ENCODE measurements around the gene LY6G6F. TPM values are rescaled to one million over a fixed set of nuclear protein-coding genes. Genes with fewer than 3 reads are reported as not detected.

LY6G6F gene
- total and polyA plus RNA-seq, 10 of the 15 experiments (the other 5 are each of a cell fraction or from before 2014, with no cell fraction given), result not detected

- no peak for TF ChIP-seq NFIC (IDR thresholded peaks at IDR 0.05; ENCODE audit: low read depth, low read length)
- no peak for TF ChIP-seq ASH2L (IDR thresholded peaks at IDR 0.05; ENCODE audit: borderline replicate concordance, low read depth)
Observed at GRCh38 chr6:31664790-31665500, 41.7 kb upstream of the LY6G6F start, which contains the start of gene GPANK1 (continued).

GRCh38 chr6:31665501-31666336 lies 40.9 kb upstream of the LY6G6F start, which contains the start of gene CSNK2B:
TSS of gene CSNK2B (plus strand) at chr6:31666080. CDS start at chr6:31666832, 752 bp downstream.
- 0% methylated on average over 61 of the region's 63 CpGs for WGBS (ENCODE audit: insufficient coverage, insufficient replicate concordance, low lambda C conversion rate, missing lambda C conversion rate)
- SMC1A ChIA-PET (ENCODE audit: uncharacterized antibody, unreplicated experiment), result interaction anchor here (0.7 to 2.6 kb wide), 4 partner anchors 11 to 72 kb away, joined by 3 to 31 read pairs (median 3); partner anchors contain the start of genes APOM and BAG6
- in situ Hi-C loops (cut with MboI), result no loop called here
- Histone ChIP-seq H4K20me1 (ENCODE audit: control insufficient read depth, insufficient read depth) (no peaks in the 10 kb centered on the region), H3K4me1 (ENCODE audit: control insufficient read depth, insufficient read depth, low read length) (peaks cover 37% of the 10 kb centered on the region), H3K36me3 (ENCODE audit: control insufficient read depth in 2 of 2, insufficient read depth in 2 of 2, low read length in 1 of 2) (peaks cover 15 to 35% of the 10 kb centered on the region in 2 experiments), H3K9ac (ENCODE audit: control insufficient read depth, insufficient read depth, low read length) (peak within 1 kb of the TSS; percentile 97), H3K79me2 (ENCODE audit: control insufficient read depth, insufficient read depth, low read length) (peaks cover 51% of the 10 kb centered on the region), H3K9me3 (replicated peaks; ENCODE audit: control insufficient read depth, insufficient read depth, low read length) (no peaks in the 10 kb centered on the region), H2AFZ (ENCODE audit: control insufficient read depth, low read depth, low read length) (peak within 1 kb of the TSS; percentile 77), H3K4me3 (peak within 1 kb of the TSS; percentile 93), H3K27ac (ENCODE audit: control insufficient read depth, insufficient read depth) (peak within 1 kb of the TSS; percentile 94), H3K4me2 (ENCODE audit: control insufficient read depth, insufficient read depth) (peak within 1 kb of the TSS; percentile 95), H3K27me3 (replicated peaks in 1 of 2; ENCODE audit: control insufficient read depth in 2 of 2, insufficient read depth in 2 of 2, low read length in 1 of 2) (no peaks in the 10 kb centered on the region)
- DNase-seq (ENCODE audit: low read depth, low spot score) (peak; percentile 91), ATAC-seq (peak; percentile 89), FAIRE-seq (peak; percentile 96)
- CTCF ChIA-PET, result interaction anchor here (0.9 to 2.3 kb wide), 4 partner anchors 14 to 166 kb away, joined by 3 to 15 read pairs (median 6); partner anchors contain the start of gene BAG6
- intact Hi-C loops (cut with micrococcal nuclease; ENCODE audit: unreplicated experiment), result loop anchor here (1.0 to 5.0 kb wide), 3 partner anchors 45 to 167 kb away; partner anchors contain the start of genes CLIC1 and PRRC2A
- no TSS peak for BruUV-seq (replicated peaks)
- POLR2A ChIA-PET, result interaction anchor here (0.5 to 5.9 kb wide), 13 partner anchors 8 to 294 kb away, joined by 3 to 107 read pairs (median 4); partner anchors contain the start of genes APOM, BAG6, LSM2 and LTB
- RAD21 ChIA-PET (ENCODE audit: unreplicated experiment), result interaction anchor here (0.8 to 1.6 kb wide), 6 partner anchors 12 to 172 kb away, joined by 3 to 8 read pairs (median 4); partner anchors contain the start of genes BAG6, NCR3 and TNF
- TF ChIP-seq NKRF (conservative IDR thresholded peaks at IDR 0.05), result peak; percentile 63
- TF ChIP-seq IKZF1 (conservative IDR thresholded peaks at IDR 0.05), result peak; percentile 97
- peak; percentile 84 for TF ChIP-seq YY1 (IDR thresholded peaks at IDR 0.05; ENCODE audit: low read depth, low read length)
- TF ChIP-seq ZNF384 (IDR thresholded peaks at IDR 0.05; ENCODE audit: borderline replicate concordance, low read depth, low read length), result no peak
- TF ChIP-seq RBBP5 (conservative IDR thresholded peaks at IDR 0.05), result no peak
- TF ChIP-seq SREBF1 (IDR thresholded peaks at IDR 0.05; ENCODE audit: low read length), result peak; percentile 79
- TF ChIP-seq BCLAF1 (IDR thresholded peaks at IDR 0.05), result no peak
- peak; percentile 97 for TF ChIP-seq HCFC1 (IDR thresholded peaks at IDR 0.05; ENCODE audit: low read length)
- peak; percentile 59 to 67 for TF ChIP-seq BHLHE40 (IDR thresholded peaks at IDR 0.05; ENCODE audit: borderline replicate concordance in 1 of 2, low read depth in 2 of 2, low read length in 1 of 2)

All from GM12878 (cell line).